GM04504 (cell line): ENCODE data around the gene FUBP3.

Experiments used
- DNase-seq: peaks from one replicate; pipeline ENCODE4 v3.0.0-alpha.2; 2012; ENCODE audit warnings: low read depth

The FUBP3 gene, protein sequence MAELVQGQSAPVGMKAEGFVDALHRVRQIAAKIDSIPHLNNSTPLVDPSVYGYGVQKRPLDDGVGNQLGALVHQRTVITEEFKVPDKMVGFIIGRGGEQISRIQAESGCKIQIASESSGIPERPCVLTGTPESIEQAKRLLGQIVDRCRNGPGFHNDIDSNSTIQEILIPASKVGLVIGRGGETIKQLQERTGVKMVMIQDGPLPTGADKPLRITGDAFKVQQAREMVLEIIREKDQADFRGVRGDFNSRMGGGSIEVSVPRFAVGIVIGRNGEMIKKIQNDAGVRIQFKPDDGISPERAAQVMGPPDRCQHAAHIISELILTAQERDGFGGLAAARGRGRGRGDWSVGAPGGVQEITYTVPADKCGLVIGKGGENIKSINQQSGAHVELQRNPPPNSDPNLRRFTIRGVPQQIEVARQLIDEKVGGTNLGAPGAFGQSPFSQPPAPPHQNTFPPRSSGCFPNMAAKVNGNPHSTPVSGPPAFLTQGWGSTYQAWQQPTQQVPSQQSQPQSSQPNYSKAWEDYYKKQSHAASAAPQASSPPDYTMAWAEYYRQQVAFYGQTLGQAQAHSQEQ

DNA sequence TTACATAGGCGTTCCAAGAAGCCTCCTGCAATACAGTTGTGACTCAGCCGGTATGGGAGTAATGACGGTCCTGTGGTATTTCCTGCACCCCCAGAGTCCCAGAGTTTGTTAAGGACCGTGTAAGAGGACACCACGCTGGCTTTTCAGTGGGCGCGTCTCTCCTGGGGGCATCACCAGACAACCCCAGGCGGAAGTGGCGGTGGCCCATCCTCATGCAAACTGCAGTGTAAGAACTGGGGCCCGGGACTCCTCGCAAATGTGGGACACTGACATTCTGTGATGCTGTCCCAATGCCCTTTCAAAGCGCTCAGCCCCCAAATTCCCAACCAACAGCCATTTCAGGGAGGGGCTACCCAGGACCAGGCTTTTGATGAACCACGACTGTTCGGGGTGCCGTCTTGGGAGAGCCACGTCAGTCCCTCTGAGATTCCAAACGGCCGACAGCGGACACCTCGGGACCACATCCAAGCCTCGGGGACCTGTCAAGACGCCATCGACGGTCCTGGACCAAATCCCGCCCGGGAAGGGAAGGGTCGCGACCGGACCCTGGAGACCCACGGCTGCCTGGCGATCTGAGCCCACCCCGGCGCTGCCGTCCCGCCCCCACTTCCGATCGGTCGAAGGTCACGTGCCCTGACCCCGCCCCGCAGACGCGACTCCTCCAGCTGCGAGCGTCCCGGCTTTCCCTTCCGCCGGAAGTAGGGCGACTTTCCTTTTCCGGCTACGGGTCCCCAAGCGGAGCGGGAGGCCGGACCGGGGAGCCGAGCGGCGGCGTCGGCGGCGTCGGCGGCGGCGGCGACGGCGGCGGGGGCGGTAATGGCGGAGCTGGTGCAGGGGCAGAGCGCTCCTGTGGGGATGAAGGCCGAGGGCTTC lies at the start of gene FUBP3:
FUBP3 (plus strand) TSS at position 713 of the 873 bp plus-strand sequence; CDS start at position 817, 104 bp downstream.
- peak; percentile 84 for DNase-seq

DNA sequence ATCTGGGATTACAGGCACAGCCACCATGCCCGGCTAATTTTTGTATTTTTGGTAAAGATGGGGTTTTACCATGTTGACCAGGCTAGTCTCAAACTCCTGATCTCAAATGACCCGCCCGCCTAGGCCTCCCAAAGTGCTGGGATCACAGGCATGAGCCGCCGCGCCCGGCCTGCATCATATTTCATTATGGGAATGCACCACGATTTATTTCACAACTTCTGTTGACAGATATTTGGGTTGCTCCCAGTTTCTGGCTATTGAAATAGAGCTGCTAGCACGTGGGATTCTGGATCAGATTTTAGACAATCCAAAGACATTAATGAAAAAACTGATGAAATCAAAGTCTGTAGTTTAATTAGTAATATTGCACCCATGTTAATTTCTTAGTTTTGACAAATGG lies 48.4 kb upstream of the FUBP3 start:
- peak; percentile 42 for DNase-seq

DNA sequence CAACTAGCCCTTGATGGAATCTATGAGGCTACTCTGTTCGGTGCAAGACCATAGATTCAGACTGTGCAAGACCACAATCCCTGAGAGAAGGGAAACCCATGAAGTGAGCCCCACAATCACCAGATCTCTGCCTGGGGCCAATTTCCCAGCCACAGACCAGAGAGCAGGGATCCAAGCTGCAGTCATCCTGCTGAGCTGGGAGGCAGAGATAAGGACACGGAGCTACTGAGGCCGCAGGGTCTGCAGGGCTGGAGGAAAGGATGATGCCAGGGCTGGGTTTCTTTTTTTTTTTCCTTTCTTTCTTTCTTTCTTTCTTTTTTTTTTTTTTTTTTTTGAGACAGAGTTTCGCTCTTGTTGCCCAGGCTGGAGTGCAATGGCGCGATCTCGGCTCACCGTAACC lies 47.7 kb upstream of the FUBP3 start:
- DNase-seq, result no peak

DNA sequence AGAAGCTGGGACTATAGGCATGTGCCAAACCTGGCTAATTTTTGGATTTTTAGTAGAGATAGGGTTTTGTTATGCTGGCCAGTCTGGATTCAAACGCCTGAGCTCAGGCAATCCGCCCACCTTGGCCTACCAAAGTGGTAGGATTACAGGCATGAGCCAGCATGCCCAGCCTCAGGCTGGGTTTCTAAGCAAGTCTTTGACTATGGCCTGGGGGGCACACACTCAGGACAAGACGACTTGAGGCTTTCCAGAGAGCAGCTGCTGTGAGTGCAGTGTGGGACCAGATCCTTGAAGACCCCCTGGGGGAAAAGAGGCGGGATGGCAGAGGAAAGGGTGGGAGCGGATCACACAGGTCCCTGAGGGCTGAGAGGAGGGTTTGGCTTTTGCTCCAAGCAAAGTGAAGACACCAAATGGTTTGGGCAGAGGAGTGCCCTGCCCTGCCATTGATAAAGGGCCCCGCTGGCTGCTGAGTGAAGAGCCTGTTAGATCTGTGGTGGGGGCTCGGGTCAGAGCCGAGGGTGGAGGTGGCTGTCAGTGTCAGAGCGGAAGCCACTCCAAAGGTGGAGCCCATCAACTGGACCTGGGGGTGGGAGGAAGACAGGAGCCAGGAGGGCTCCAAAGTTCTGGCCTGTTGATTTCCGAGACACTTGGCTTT lies 46.8 kb upstream of the FUBP3 start:
- DNase-seq, result no peak

DNA sequence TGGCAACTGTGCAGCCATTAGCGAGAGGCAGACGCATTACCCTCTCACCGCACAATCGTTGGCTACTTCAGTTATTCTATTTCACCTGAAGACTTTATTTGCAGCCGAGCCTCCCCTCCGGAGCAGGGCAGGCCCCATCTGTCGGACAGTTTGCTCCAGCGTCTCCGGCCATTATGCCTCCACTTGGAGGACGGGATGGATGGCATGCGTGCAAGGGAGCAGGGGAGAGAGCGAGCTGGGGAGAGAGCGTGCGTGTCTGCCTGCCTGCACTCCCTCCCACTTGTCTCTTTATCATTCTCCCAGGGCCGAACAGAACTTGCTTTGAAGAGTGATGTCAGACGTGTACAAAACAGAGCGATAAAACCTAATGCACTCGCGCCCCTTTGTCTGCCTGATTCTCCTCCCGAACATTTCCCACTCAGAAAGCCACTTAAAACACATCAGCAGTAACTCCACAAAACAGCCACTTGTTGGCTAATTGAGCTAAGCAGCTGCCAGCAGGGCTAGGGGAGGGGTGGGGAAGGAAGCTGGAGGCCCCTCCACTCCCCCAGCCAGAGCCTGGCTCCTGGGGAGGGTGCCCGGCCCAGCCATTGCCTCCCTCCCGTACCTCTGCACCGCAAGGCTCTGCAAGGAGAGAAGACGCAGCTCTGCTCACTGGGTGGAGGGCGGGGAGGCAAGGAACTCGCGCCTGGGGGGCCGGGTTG lies 43.4 kb upstream of the FUBP3 start:
- peak; percentile 25 for DNase-seq

DNA sequence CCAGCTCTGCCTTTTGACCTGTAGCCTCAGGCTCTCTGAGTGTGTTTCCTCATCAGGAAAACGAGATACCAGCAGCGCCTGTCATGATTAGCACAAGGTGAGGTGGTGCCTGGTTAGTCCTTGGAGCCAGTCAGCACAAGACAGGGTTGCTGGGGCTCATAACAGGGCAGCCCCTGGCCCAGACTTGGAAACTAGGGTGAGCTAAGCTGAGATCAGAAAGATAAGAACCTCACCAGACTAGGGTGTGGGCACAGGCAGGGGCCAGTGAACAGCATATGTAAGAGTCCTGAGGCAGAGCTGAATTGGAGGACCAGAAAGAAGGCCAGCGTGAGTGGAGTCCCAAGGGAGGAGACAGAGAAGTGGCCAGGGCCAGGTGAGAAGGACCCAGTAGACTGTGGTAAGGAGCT lies 42.7 kb upstream of the FUBP3 start:
- no peak for DNase-seq

DNA sequence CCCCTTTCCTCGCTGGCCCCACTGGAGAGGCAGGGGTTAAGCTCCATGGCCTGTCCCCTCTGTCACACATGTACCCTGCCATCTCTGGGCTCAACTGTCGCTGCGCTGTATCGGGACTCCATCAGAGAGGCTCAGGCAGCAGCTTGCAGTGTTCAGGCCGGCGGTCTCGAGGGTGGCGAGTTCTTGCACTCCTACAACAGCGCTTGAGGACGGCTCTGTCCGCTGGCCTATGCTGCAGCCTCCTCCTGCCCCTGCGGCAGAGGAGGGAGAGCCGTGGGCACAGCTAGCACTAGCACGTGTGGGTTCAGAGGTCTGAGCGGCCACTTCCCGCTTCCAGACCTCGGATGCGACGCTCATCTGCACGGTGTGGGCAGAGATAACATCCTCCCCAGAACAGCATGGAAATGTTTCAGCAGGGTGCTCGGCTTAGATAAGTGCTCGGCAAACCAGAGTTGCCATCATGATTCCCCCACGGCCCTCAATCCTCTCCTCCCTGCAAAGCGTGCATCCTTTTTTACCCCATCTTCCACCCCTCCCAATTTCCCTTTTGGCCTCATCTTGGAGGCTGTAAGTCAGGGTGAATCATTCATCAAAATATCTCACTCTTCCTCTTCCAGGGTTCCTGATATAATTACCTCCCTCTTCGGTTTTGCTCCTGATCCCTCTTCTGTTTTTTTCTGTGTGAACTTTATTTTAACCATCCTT lies 41.9 kb upstream of the FUBP3 start:
- DNase-seq, result no peak

DNA sequence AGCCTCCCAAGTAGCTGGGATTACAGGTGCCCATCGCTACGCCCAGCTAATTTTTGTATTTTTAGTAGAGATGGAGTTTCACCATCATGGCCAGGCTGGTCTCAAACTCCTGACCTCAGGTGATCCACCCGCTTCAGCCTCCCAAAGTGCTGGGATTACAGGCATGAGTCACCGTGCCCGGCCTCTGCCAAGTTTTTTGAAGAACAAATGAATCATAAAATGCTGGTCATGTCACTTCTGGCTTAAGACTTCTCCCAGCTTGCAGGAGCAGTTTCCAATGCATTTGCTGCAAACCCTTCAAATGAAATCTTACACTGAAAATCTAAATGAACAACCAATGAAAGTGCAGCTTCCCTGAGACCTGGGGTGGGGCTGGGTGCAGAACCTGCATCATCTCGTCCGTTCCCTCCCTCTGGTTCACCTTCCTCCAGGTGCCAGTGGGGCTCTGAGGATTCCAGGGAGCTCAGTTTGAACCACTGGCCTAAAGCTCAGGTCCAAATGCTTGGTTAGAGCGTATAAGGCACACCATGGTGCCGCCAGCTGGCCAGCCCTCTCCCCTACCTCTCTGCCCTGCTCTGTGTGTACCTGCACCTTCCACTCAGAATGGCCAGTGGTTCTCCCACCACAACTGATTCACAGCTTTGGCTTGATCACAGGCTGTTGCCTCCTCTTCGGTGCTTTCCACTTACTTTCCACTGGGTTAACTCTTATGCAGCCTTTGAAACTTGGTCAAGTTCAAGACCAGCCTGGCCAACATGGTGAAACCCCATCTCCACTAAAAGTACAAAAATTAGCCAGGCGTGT lies 39.8 kb upstream of the FUBP3 start:
- DNase-seq, result peak; percentile 33

DNA sequence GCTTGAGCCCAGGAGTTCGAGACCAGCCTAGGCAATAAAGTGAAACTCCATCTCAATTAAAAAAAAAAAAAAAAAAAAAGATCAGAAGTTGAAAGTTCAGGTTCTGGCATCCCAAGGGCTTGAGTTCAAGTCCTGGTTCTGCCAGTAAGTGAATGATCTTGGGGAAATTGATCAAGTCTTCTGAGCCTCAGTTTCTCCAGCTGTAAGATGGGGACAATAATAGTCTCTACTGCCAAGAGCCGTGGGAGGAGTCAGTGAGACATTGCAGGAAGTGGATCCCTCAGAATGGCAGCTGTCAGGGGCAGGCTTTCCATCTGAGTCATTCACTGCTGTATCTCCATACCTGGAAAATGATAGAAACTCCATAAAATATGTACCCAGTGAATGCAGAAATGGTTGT lies 37.8 kb upstream of the FUBP3 start:
- no peak for DNase-seq

DNA sequence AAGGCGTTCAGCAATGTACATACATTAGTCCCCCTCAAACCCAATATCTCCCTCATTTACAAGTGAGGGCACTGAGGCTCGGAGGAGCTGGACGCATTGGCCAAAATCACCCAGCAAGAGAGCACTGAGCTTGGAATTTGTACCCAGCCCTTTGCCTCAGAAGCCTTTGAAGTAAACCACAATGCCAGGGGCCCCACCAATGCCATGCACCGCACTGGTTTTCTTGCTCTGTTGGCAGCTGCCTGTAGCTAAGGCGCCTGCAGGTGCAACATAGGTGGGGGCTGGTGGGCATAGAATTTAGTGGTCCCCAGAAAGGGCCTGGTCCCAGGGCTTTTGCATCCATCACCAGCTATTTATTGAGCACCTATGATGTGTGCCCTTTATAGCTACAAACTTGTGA lies 37.3 kb upstream of the FUBP3 start:
- DNase-seq, result no peak

DNA sequence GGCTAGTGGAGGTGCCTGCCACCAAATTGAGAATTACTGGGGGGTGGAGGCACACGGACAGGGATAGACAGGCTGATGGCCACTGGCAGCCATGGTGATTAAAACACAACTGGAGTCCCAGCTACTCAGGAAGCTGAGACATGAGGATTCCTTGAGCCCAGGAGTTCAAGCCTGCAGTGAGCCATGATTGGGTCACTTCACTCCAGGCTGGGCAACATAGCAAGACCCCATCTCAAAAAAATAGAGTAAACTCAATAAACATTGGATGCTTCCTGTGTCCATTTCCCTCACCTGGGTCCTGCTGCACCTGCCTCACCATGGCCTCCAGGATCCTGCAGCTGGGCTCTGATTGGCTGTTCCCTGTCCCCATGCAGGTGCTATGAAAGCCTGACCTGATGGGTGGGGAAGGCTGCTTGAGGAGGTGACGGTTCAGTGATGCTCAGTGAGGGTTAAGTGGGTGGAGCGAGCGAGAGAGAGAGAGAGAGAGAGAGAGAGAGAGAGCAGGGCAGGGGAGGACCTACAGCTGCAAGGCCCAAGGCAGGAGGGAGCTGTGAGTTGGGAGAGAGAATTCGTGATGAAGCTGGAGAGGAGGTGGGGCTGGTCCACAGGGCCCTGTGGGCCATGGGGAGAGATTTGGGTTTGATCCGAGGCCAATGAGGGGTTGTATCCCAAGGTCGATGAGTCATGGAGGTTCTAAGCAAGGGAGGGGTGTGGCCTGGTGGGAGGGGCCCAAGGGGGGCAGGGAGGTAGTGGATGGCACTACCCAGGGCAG lies 36.7 kb upstream of the FUBP3 start:
- no peak for DNase-seq

DNA sequence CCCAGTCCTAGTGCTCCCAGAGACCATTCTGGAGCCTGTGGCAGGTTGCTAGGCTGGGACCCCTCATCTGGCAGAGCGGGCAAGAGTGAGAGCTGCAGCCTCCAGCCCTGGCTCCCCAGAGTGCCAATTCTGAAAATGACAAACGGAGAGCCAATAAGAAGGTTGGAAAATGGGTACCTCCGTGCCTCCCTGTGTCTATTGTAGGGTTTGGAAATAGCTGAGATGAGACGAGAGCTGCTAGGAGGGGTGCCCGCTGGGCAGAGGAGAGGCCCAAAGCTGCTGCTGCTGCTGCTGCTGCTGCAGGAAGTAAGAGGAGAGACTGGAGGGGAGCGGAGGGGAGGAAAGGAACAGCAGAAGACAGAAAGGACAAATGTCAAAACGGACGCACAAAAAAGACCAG lies 36.0 kb upstream of the FUBP3 start:
- no peak for DNase-seq

DNA sequence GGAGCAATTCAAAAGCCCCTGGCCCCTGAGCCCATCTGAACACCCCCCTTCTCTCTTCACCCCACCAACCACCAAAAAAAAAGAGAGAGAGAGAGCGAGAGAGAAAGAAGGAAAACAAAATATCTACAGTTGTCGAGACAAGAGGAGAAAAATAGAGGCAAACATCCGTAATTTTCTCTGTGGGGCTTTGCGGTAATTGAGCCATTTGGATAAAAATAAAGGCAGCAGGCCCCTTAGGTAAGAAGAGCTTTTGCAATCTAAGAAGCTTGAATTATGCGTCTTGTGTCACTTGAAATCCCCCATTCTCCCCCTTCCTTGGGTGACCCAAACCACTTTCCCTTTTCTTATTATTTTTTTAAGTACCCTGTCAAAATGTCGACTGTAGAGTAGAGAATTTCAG lies 35.5 kb upstream of the FUBP3 start:
- DNase-seq, result no peak

DNA sequence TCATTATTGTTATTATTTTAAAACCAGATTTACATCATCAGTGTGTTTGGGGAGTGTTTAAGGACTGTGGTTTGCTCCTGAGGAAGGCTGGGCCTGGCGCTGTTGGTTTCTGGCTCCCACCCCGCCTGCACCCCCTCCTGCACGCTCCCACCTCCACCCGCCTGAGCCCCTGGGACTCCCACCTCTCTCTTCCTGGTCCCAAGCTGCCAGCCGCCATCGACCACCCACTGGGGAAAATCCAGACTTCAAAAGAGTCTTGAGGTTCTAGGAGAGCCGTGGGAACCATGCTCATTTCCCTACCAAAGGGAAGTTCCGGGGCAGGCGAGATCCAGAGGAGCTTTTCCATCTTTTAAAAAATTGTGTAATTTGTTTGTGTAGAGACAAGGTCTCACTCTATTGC lies 35.0 kb upstream of the FUBP3 start:
- DNase-seq, result no peak

DNA sequence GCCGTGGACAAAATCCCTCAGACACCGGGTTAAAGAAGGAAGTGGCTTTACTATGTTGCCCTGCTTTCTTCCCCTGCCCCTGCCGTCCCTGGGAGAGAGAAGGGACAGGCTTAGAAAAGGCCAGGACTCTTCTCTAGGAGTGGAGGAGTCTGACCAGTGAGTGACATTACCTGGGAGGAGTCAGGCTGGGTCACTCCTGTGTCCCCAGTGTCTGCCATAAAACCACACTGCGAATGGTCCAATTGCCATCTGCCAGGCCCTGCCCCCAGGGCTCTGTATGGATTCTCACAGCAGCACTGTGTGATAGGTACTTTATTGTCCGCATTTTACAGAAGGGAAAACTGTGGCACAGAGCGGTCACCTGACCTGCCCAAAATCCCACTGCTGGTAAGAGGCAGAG lies 31.3 kb upstream of the FUBP3 start:
- DNase-seq, result no peak

DNA sequence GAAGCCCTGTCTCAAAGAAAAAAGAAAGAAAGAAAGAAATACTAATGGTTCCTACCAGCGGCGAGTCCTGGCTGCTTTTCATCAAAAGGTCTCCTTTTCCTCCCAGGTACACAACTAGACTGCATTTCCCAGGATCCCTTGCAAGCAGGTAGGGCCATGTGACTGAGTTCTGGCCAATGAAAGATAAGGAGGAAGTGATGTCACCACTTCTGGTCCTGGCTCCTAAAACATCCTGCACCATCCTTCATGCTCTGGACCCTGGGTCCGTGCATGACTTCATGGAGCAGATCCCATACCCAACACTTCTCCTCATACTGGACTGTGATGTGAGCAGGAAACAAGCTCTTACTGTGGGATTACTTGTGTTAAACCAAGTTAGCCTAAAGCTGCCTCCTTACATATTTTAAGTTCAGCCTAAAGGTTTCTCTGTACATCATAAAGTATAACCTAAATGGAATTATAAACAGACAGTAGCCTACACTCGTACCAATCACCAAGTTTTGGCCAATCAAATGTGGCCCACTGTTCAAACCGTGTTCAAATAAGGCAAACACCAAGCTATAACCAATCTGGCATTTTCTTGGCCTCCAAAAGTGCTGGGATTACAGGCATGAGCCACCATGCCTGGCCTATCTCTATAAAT lies 30.2 kb upstream of the FUBP3 start:
- no peak for DNase-seq

DNA sequence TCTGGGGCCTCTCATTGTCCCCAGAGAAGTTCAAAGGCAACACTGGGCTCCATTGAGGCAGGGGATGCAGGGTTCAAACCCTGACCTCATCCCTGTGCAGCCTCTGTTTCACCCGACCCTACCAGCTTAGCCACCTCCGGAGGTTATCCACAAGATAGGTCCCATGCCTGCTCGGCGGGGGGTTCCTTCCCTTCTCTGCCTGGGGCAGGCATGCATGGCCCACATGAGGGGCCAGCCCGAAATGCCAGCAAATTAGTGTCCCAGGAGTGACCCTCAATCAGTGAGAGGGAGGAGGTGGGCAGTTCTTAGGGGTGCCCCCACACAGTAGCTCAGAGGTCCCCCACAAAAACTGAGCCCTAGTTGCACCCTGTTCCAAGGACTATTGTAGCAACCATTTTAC lies 24.8 kb upstream of the FUBP3 start:
- DNase-seq, result no peak

DNA sequence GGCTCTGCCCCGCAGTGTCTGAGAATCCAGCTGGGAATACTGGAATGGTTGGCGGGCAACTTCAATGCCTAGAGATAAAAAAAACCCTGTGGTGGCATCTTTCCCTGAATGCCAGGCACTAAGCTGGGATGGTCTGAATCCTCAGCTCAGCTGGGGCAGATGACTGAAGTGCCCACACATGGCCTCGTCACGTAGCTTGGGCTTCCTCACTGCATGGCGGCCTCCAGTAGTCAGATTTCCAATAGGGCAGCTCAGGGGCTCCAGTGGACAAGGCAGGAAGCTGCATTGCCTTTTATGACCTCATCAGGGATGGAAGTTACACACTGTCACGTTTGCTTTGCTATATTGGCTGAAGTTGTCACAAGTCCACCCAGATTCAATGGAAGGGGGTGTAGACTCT lies 24.3 kb upstream of the FUBP3 start:
- DNase-seq, result no peak

DNA sequence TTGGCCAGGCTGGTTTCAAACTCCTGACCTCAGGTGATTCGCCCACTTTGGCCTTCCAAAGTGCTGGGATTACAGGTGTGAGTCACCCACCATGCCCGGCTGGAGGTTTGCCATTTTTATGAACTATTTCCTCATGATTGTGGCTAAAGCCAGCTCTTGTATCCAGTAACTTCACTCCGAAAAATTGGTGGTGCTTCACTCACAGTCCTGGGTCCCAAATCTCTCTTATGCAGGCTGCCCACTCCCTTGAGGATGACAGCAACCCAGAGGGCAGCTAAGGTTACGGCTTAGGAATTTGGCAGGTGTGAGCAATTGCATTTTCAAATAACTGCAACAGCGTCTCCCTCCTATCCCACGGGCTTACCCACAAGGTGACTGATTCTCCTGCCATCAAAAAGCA lies 23.4 kb upstream of the FUBP3 start:
- no peak for DNase-seq
